ENCODE data around the gene PFN1. TPM values are rescaled to one million over a fixed set of nuclear protein-coding genes. Genes with fewer than 3 reads are reported as not detected.

Gene PFN1
- total RNA-seq, 1 experiment from 2014 or later: 1,026 TPM

DNA sequence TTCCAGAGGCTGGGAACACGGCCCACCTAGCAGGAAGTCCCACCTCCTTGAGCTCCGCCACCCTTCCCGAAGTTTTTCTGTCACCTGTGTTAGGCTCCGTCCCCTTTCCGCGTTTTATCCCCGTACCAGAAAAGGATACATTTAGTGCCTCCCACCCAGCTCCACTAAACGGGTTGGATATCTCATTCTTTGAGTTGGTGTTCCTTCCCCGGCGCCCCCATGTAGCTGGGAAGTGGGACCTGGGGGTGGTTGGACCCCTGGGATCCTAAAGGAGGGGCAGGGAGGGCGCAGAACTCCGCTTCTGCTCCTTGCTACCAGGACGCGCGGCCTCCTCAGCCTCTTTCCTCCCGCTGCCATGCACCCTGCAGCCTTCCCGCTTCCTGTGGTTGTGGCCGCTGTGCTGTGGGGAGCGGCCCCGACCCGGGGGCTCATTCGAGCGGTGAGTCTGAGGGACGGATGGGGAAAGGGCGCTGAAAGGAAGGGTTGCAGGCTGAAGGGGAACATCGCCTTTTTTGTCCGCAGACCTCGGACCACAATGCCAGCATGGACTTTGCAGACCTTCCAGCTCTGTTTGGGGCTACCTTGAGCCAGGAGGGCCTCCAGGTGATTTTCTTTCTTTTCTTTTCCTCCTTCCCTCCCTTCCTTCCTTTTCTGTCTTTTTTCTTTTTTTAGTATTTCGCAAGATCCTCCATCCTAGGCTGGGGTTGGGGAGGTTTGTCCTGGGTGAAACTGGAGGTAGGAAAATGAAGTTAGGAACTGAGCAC is 7.6 kb downstream of the PFN1 start:
- Histone ChIP-seq H3K27ac (ENCODE audit: low read depth, low read length, poor library complexity, severe bottlenecking) (peak overlapping the region; percentile 94), H3K9me3 (ENCODE audit: low read depth, low read length, poor library complexity, severe bottlenecking) (no peaks in the 10 kb centered on the region), H3K27me3 (replicated peaks; ENCODE audit: insufficient read depth, low read depth, low read length, poor library complexity) (no peaks in the 10 kb centered on the region), H3K4me1 (ENCODE audit: insufficient read depth, low read length, poor library complexity, severe bottlenecking) (peaks cover 30% of the 10 kb centered on the region), H3K4me3 (ENCODE audit: low read depth, low read length, poor library complexity, severe bottlenecking) (peak overlapping the region; percentile 75), H3K36me3 (ENCODE audit: insufficient read depth, low read length, poor library complexity, severe bottlenecking) (peaks cover 47% of the 10 kb centered on the region)
- no peak for TF ChIP-seq EZH2 (IDR thresholded peaks at IDR 0.05; ENCODE audit: borderline replicate concordance, low read depth, low read length, poor library complexity, severe bottlenecking)
- TF ChIP-seq, protein P1, sequence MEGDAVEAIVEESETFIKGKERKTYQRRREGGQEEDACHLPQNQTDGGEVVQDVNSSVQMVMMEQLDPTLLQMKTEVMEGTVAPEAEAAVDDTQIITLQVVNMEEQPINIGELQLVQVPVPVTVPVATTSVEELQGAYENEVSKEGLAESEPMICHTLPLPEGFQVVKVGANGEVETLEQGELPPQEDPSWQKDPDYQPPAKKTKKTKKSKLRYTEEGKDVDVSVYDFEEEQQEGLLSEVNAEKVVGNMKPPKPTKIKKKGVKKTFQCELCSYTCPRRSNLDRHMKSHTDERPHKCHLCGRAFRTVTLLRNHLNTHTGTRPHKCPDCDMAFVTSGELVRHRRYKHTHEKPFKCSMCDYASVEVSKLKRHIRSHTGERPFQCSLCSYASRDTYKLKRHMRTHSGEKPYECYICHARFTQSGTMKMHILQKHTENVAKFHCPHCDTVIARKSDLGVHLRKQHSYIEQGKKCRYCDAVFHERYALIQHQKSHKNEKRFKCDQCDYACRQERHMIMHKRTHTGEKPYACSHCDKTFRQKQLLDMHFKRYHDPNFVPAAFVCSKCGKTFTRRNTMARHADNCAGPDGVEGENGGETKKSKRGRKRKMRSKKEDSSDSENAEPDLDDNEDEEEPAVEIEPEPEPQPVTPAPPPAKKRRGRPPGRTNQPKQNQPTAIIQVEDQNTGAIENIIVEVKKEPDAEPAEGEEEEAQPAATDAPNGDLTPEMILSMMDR (conservative IDR thresholded peaks at IDR 0.05; ENCODE audit: low read depth, low read length): no peak
- no peak for DNase-seq (ENCODE audit: low spot score)
- ChIA-PET CTCF (interaction anchor here (0.5 kb wide), 1 partner anchor 8 kb away, joined by 4 read pairs; the partner anchor contains the start of gene PFN1), POLR2A (ENCODE audit: low non-redundant PET) (interaction anchor here (0.5 to 0.6 kb wide), 2 partner anchors 95 to 439 kb away, joined by 4 to 7 read pairs; partner anchors contain the start of gene SLC52A1)
- BruUV-seq (replicated peaks): TSS peak; percentile 79
- intact Hi-C loops (cut with micrococcal nuclease; ENCODE audit: unreplicated experiment): no loop called here

DNA sequence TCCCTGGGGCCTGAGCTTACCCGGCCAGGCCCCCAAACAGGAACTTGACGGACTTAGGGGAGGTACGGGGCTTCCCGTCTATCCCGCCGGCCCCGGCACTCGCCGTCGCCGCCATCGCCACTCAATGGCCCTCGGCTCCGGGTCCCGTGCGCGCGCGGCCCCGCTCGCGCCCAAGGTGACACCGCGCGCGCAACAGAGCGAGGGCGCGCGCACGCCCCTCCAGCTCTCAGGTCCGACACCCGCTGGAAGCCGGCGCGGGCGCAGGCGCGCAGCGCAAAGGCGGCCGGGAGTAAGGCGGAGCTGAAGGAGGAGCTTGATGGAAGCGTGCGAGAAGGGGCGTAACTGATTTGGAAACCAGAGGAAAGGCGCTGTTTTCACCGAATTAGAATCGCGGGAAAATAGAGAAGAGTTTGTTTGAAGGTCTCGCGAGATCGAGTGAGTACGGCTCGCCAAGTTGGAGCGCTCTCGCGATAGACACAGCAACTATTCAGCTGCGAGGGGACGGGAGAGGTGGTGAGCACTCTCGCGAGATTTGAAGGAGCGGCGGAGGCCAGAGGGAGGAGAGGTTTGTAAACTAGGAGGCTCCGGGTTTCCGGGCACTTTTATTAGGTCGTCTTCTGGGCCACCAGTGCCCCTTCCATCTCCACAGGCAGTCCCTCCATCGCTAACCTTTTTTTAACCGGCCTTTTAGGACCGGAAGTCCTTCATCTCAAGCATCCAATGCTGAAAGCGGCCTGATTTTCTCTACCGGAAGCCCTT is 8.4 kb downstream of the PFN1 start, which contains the start of the genes RNF167 and SLC25A11:
Gene RNF167, plus strand, starts transcription at position 473 of the 759 bp plus-strand sequence. CDS start 642 bp downstream, outside the sequence.
Gene SLC25A11, minus strand, starts transcription at position 251 of the 759 bp plus-strand sequence. Its CDS starts 136 bp downstream, at position 115.
- BruUV-seq (replicated peaks): no TSS peak
- ChIA-PET POLR2A (ENCODE audit: low non-redundant PET) (interaction anchor here (0.6 to 0.7 kb wide), 2 partner anchors 11 to 14 kb away, joined by 3 read pairs; no protein-coding TSS in a partner anchor), CTCF (interaction anchor here (0.5 to 0.7 kb wide), 3 partner anchors 8 to 37 kb away, joined by 4 read pairs; partner anchors contain the start of genes CHRNE, PFN1 and SPAG7)
- Histone ChIP-seq H3K36me3 (ENCODE audit: insufficient read depth, low read length, poor library complexity, severe bottlenecking) (peaks cover 39% of the 10 kb centered on the region), H3K27ac (ENCODE audit: low read depth, low read length, poor library complexity, severe bottlenecking) (peak within 1 kb of the TSS; percentile 94), H3K9me3 (ENCODE audit: low read depth, low read length, poor library complexity, severe bottlenecking) (no peaks in the 10 kb centered on the region), H3K4me3 (ENCODE audit: low read depth, low read length, poor library complexity, severe bottlenecking) (peak within 1 kb of the TSS; percentile 75), H3K4me1 (ENCODE audit: insufficient read depth, low read length, poor library complexity, severe bottlenecking) (peaks cover 23% of the 10 kb centered on the region), H3K27me3 (replicated peaks; ENCODE audit: insufficient read depth, low read depth, low read length, poor library complexity) (no peaks in the 10 kb centered on the region)
- peak; percentile 100 for DNase-seq (ENCODE audit: low spot score)
- intact Hi-C loops (cut with micrococcal nuclease; ENCODE audit: unreplicated experiment): no loop called here
- no peak for TF ChIP-seq EZH2 (IDR thresholded peaks at IDR 0.05; ENCODE audit: borderline replicate concordance, low read depth, low read length, poor library complexity, severe bottlenecking)
- TF ChIP-seq, protein P1 (conservative IDR thresholded peaks at IDR 0.05; ENCODE audit: low read depth, low read length): no peak

DNA sequence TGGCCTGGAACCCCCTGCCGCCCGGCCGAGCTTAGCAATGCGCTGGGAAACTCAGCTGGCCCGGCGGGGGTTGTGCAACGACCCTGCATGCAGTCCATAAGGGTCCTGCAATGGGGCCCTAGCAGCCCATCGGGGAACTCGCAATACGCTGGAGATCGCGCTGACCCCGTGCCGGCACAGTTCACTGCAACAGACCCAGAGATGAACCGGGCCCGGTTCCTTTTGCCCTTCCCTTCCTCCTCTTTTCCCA is 8.9 kb downstream of the PFN1 start:
- ChIA-PET CTCF (interaction anchor here (0.7 kb wide), 1 partner anchor 36 kb away, joined by 4 read pairs; the partner anchor contains the start of gene CHRNE), POLR2A (ENCODE audit: low non-redundant PET) (interaction anchor here (0.6 kb wide), 2 partner anchors 10 to 29 kb away, joined by 3 read pairs; no protein-coding TSS in a partner anchor)
- H3K4me1 ChIP-seq (ENCODE audit: insufficient read depth, low read length, poor library complexity, severe bottlenecking): peaks cover 18% of the 10 kb centered on the region
- no peak for TF ChIP-seq EZH2 (IDR thresholded peaks at IDR 0.05; ENCODE audit: borderline replicate concordance, low read depth, low read length, poor library complexity, severe bottlenecking)
- TF ChIP-seq, protein P1 (conservative IDR thresholded peaks at IDR 0.05; ENCODE audit: low read depth, low read length): no peak
- peak overlapping the region; percentile 94 for H3K27ac ChIP-seq (ENCODE audit: low read depth, low read length, poor library complexity, severe bottlenecking)
- no peaks in the 10 kb centered on the region for H3K27me3 ChIP-seq (replicated peaks; ENCODE audit: insufficient read depth, low read depth, low read length, poor library complexity)
- intact Hi-C loops (cut with micrococcal nuclease; ENCODE audit: unreplicated experiment): no loop called here
- no TSS peak for BruUV-seq (replicated peaks)
- H3K4me3 ChIP-seq (ENCODE audit: low read depth, low read length, poor library complexity, severe bottlenecking): peak overlapping the region; percentile 75
- no peaks in the 10 kb centered on the region for H3K9me3 ChIP-seq (ENCODE audit: low read depth, low read length, poor library complexity, severe bottlenecking)
- peaks cover 34% of the 10 kb centered on the region for H3K36me3 ChIP-seq (ENCODE audit: insufficient read depth, low read length, poor library complexity, severe bottlenecking)
- DNase-seq (ENCODE audit: low spot score): no peak

Measured in A673 (cell line).